ENCODE measurements around the gene TLCD5. TPM values are rescaled to one million over a fixed set of nuclear protein-coding genes. Genes with fewer than 3 reads are reported as not detected.

TLCD5 gene
- total RNA-seq, 1 experiment from 2014 or later = 8.3 TPM

DNA sequence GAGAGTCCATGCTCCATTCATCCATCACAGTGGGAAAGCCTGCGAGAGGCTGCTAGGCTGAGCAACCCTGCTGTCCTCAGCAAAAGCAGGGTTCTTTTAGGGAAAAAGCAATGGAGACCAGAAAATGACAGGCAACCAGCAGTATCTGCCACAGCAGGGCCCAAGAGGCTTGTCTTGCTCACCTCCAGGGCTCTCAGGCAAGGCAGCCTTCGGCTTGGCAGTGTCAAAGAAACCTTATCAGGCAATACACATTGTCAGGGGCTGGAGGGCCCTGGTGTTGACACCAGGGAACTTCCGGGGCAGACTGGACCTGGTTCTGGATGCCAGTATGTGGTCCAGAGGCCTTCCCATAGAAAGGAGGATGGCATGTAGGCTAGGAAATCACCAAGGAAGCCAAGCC, 10.2 kb upstream of the TLCD5 start:
- Mint-ChIP-seq H3K4me1 (peaks cover 19% of the 10 kb centered on the region), H3K27me3 (ENCODE audit: low read depth) (peaks cover 2% of the 10 kb centered on the region; the same call in 1 of the 2 replicates), H3K4me3 (no peak overlapping the region), H3K36me3 (no peaks in the 10 kb centered on the region), H3K9me3 (no peaks in the 10 kb centered on the region), H3K27ac (no peak overlapping the region)
- ATAC-seq (no peak), DNase-seq (ENCODE audit: low spot score) (no peak)
- CTCF ChIA-PET = interaction anchor here (1.9 kb wide), 1 partner anchor 12 kb away, joined by 11 read pairs; no protein-coding TSS in a partner anchor
- POLR2A ChIA-PET = no interaction called here
- TF ChIP-seq, protein P1, sequence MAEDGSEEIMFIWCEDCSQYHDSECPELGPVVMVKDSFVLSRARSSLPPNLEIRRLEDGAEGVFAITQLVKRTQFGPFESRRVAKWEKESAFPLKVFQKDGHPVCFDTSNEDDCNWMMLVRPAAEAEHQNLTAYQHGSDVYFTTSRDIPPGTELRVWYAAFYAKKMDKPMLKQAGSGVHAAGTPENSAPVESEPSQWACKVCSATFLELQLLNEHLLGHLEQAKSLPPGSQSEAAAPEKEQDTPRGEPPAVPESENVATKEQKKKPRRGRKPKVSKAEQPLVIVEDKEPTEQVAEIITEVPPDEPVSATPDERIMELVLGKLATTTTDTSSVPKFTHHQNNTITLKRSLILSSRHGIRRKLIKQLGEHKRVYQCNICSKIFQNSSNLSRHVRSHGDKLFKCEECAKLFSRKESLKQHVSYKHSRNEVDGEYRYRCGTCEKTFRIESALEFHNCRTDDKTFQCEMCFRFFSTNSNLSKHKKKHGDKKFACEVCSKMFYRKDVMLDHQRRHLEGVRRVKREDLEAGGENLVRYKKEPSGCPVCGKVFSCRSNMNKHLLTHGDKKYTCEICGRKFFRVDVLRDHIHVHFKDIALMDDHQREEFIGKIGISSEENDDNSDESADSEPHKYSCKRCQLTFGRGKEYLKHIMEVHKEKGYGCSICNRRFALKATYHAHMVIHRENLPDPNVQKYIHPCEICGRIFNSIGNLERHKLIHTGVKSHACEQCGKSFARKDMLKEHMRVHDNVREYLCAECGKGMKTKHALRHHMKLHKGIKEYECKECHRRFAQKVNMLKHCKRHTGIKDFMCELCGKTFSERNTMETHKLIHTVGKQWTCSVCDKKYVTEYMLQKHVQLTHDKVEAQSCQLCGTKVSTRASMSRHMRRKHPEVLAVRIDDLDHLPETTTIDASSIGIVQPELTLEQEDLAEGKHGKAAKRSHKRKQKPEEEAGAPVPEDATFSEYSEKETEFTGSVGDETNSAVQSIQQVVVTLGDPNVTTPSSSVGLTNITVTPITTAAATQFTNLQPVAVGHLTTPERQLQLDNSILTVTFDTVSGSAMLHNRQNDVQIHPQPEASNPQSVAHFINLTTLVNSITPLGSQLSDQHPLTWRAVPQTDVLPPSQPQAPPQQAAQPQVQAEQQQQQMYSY (CRISPR knock-in tag; IDR thresholded peaks at IDR 0.05) = no peak
- TF ChIP-seq GRHL2 (CRISPR knock-in tag; IDR thresholded peaks at IDR 0.05; ENCODE audit: insufficient replicate concordance, severe bottlenecking) (no peak), OVOL2 (CRISPR knock-in tag; IDR thresholded peaks at IDR 0.05; ENCODE audit: borderline replicate concordance) (no peak), FOXJ3 (CRISPR knock-in tag; IDR thresholded peaks at IDR 0.05; ENCODE audit: borderline replicate concordance) (no peak), ETV6 (CRISPR knock-in tag; IDR thresholded peaks at IDR 0.05) (no peak), ZNF416 (CRISPR knock-in tag; IDR thresholded peaks at IDR 0.05) (no peak), TP53 (CRISPR knock-in tag; IDR thresholded peaks at IDR 0.05) (no peak)
- TF ChIP-seq, protein P2, sequence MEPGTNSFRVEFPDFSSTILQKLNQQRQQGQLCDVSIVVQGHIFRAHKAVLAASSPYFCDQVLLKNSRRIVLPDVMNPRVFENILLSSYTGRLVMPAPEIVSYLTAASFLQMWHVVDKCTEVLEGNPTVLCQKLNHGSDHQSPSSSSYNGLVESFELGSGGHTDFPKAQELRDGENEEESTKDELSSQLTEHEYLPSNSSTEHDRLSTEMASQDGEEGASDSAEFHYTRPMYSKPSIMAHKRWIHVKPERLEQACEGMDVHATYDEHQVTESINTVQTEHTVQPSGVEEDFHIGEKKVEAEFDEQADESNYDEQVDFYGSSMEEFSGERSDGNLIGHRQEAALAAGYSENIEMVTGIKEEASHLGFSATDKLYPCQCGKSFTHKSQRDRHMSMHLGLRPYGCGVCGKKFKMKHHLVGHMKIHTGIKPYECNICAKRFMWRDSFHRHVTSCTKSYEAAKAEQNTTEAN (CRISPR knock-in tag; IDR thresholded peaks at IDR 0.05) = no peak
- TF ChIP-seq, protein P3, sequence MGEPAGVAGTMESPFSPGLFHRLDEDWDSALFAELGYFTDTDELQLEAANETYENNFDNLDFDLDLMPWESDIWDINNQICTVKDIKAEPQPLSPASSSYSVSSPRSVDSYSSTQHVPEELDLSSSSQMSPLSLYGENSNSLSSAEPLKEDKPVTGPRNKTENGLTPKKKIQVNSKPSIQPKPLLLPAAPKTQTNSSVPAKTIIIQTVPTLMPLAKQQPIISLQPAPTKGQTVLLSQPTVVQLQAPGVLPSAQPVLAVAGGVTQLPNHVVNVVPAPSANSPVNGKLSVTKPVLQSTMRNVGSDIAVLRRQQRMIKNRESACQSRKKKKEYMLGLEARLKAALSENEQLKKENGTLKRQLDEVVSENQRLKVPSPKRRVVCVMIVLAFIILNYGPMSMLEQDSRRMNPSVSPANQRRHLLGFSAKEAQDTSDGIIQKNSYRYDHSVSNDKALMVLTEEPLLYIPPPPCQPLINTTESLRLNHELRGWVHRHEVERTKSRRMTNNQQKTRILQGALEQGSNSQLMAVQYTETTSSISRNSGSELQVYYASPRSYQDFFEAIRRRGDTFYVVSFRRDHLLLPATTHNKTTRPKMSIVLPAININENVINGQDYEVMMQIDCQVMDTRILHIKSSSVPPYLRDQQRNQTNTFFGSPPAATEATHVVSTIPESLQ (CRISPR knock-in tag; IDR thresholded peaks at IDR 0.05) = no peak
- TF ChIP-seq, protein P4, sequence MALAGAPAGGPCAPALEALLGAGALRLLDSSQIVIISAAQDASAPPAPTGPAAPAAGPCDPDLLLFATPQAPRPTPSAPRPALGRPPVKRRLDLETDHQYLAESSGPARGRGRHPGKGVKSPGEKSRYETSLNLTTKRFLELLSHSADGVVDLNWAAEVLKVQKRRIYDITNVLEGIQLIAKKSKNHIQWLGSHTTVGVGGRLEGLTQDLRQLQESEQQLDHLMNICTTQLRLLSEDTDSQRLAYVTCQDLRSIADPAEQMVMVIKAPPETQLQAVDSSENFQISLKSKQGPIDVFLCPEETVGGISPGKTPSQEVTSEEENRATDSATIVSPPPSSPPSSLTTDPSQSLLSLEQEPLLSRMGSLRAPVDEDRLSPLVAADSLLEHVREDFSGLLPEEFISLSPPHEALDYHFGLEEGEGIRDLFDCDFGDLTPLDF (CRISPR knock-in tag; IDR thresholded peaks at IDR 0.05) = no peak
- TF ChIP-seq, protein P5, sequence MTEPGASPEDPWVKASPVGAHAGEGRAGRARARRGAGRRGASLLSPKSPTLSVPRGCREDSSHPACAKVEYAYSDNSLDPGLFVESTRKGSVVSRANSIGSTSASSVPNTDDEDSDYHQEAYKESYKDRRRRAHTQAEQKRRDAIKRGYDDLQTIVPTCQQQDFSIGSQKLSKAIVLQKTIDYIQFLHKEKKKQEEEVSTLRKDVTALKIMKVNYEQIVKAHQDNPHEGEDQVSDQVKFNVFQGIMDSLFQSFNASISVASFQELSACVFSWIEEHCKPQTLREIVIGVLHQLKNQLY (CRISPR knock-in tag; IDR thresholded peaks at IDR 0.05) = no peak
- TF ChIP-seq, protein P6, sequence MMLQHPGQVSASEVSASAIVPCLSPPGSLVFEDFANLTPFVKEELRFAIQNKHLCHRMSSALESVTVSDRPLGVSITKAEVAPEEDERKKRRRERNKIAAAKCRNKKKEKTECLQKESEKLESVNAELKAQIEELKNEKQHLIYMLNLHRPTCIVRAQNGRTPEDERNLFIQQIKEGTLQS (CRISPR knock-in tag; conservative IDR thresholded peaks at IDR 0.05) = no peak
- TF ChIP-seq, protein P7, sequence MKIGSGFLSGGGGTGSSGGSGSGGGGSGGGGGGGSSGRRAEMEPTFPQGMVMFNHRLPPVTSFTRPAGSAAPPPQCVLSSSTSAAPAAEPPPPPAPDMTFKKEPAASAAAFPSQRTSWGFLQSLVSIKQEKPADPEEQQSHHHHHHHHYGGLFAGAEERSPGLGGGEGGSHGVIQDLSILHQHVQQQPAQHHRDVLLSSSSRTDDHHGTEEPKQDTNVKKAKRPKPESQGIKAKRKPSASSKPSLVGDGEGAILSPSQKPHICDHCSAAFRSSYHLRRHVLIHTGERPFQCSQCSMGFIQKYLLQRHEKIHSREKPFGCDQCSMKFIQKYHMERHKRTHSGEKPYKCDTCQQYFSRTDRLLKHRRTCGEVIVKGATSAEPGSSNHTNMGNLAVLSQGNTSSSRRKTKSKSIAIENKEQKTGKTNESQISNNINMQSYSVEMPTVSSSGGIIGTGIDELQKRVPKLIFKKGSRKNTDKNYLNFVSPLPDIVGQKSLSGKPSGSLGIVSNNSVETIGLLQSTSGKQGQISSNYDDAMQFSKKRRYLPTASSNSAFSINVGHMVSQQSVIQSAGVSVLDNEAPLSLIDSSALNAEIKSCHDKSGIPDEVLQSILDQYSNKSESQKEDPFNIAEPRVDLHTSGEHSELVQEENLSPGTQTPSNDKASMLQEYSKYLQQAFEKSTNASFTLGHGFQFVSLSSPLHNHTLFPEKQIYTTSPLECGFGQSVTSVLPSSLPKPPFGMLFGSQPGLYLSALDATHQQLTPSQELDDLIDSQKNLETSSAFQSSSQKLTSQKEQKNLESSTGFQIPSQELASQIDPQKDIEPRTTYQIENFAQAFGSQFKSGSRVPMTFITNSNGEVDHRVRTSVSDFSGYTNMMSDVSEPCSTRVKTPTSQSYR (CRISPR knock-in tag; IDR thresholded peaks at IDR 0.05) = no peak

Measured in WTC11 (cell line).